ENCODE data around the gene FUT6. TPM values are rescaled to one million over a fixed set of nuclear protein-coding genes. Genes with fewer than 3 reads are reported as not detected.

FUT6 gene
- total RNA-seq, 2 donors from 2014 or later, result 3.6 to 12.2 TPM

GRCh38 chr19:5822181-5822844 is 17.2 kb downstream of the FUT6 start:
- no peak overlapping the region for H3K4me3 ChIP-seq
- no peaks in the 10 kb centered on the region for H3K36me3 ChIP-seq (replicated peaks in 1 of 2; ENCODE audit: insufficient read depth in 1 of 2, low read depth in 2 of 2)
- intact Hi-C loops (cut with DNase I), result no loop called here
- peak in 3 of 4 donors; percentile 38 to 64 (median 53) for DNase-seq
- TF ChIP-seq POLR2A (IDR thresholded peaks at IDR 0.05) (no peak), CTCF (IDR thresholded peaks at IDR 0.05) (no peak)
- WGBS, 2 donors, result 20 to 36% methylated on average over 18 to 30 of the region's 30 CpGs
- peaks cover 31% of the 10 kb centered on the region for H3K4me1 ChIP-seq
- no peaks in the 10 kb centered on the region for H3K9me3 ChIP-seq
- H3K27me3 ChIP-seq, result no peaks in the 10 kb centered on the region
- no peak overlapping the region for H3K27ac ChIP-seq
- ATAC-seq, result no peak

- Histone ChIP-seq H3K9me3 (no peaks in the 10 kb centered on the region), H3K4me3 (no peak overlapping the region), H3K27ac (no peak overlapping the region), H3K27me3 (no peaks in the 10 kb centered on the region), H3K4me1 (peaks cover 25% of the 10 kb centered on the region), H3K36me3 (replicated peaks in 1 of 2; ENCODE audit: insufficient read depth in 1 of 2, low read depth in 2 of 2) (no peaks in the 10 kb centered on the region)
- intact Hi-C loops (cut with DNase I), result no loop called here
- 35 to 50% methylated on average over 8 of the region's 8 CpGs for WGBS, 2 donors
- no peak for ATAC-seq
- DNase-seq, result no peak
- TF ChIP-seq POLR2A (IDR thresholded peaks at IDR 0.05) (no peak), CTCF (IDR thresholded peaks at IDR 0.05) (no peak)
Measured at GRCh38 chr19:5821521-5822180, 17.9 kb downstream of the FUT6 start.

- DNase-seq (no peak), ATAC-seq (no peak)
- H3K27ac ChIP-seq, result no peak overlapping the region
- H3K4me3 ChIP-seq, result no peak overlapping the region
- no peaks in the 10 kb centered on the region for H3K9me3 ChIP-seq
- intact Hi-C loops (cut with DNase I), result no loop called here
- no peaks in the 10 kb centered on the region for H3K27me3 ChIP-seq
- no peaks in the 10 kb centered on the region for H3K36me3 ChIP-seq (replicated peaks in 1 of 2; ENCODE audit: insufficient read depth in 1 of 2, low read depth in 2 of 2)
- peaks cover 17% of the 10 kb centered on the region for H3K4me1 ChIP-seq
- WGBS, 2 donors, result 75 to 92% methylated on average over 6 of the region's 6 CpGs
- no peak for TF ChIP-seq CTCF (IDR thresholded peaks at IDR 0.05)
- TF ChIP-seq POLR2A (IDR thresholded peaks at IDR 0.05), result no peak
Measured at GRCh38 chr19:5820785-5821184, 18.7 kb downstream of the FUT6 start.

- Histone ChIP-seq H3K4me3 (no peak overlapping the region), H3K27me3 (no peaks in the 10 kb centered on the region), H3K9me3 (no peaks in the 10 kb centered on the region), H3K36me3 (replicated peaks in 1 of 2; ENCODE audit: insufficient read depth in 1 of 2, low read depth in 2 of 2) (no peaks in the 10 kb centered on the region), H3K27ac (peak overlapping the region in 3 of 4 donors; percentile 20 to 45 (median 41)), H3K4me1 (peaks cover 17% of the 10 kb centered on the region)
- no peak for TF ChIP-seq CTCF (IDR thresholded peaks at IDR 0.05)
- no peak for TF ChIP-seq POLR2A (IDR thresholded peaks at IDR 0.05)
- intact Hi-C loops (cut with DNase I), result no loop called here
- DNase-seq (peak in 3 of 4 donors; percentile 40 to 53 (median 48)), ATAC-seq (peak; percentile 56)
- 40 to 100% methylated on average over 1 to 10 of the region's 10 CpGs for WGBS, 2 donors
Measured at GRCh38 chr19:5818594-5818993, 20.9 kb downstream of the FUT6 start.
